Stimulated activated CD8-positive, alpha-beta memory T cell treated with anti-CD3 and anti-CD28 coated beads, Interleukin-15, amount 100 ng/mL, for 24 hours (primary cell): ENCODE results near the gene MYO7A.
A peak's percentile ranks its signal among the peaks of the same experiment; 100 is the strongest.

ENCODE experiments used
- DNase-seq: peaks from one replicate; pipeline ENCODE4 v3.0.0-alpha.2; 2020; ENCODE audit warnings: low read depth

Gene MYO7A

GRCh38 chr11:77187111-77187750 is 59.2 kb downstream of the MYO7A start:
- no peak for DNase-seq

- peak; percentile 37 for DNase-seq
Measured at GRCh38 chr11:77187776-77188632, 60.0 kb downstream of the MYO7A start.

GRCh38 chr11:77188633-77189491 is 60.8 kb downstream of the MYO7A start:
- DNase-seq, result no peak

GRCh38 chr11:77189588-77190210 is 61.7 kb downstream of the MYO7A start:
- DNase-seq, result no peak

GRCh38 chr11:77190331-77191075 is 62.5 kb downstream of the MYO7A start:
- DNase-seq, result no peak

GRCh38 chr11:77191429-77191822 is 63.4 kb downstream of the MYO7A start:
- no peak for DNase-seq

- DNase-seq, result no peak
Measured at GRCh38 chr11:77191823-77192495, 63.9 kb downstream of the MYO7A start.

GRCh38 chr11:77193167-77193566 is 65.1 kb downstream of the MYO7A start:
- no peak for DNase-seq

GRCh38 chr11:77193911-77194830 is 66.1 kb downstream of the MYO7A start:
- no peak for DNase-seq

GRCh38 chr11:77195071-77195755 is 67.2 kb downstream of the MYO7A start:
- DNase-seq, result no peak

GRCh38 chr11:77196961-77197360 is 68.9 kb downstream of the MYO7A start:
- no peak for DNase-seq

- DNase-seq, result no peak
Measured at GRCh38 chr11:77197626-77198320, 69.7 kb downstream of the MYO7A start.

- DNase-seq, result no peak
Measured at GRCh38 chr11:77198440-77198849, 70.4 kb downstream of the MYO7A start.

GRCh38 chr11:77199137-77199745 is 71.2 kb downstream of the MYO7A start:
- no peak for DNase-seq

GRCh38 chr11:77200351-77201268 is 72.6 kb downstream of the MYO7A start:
- DNase-seq, result no peak

GRCh38 chr11:77201370-77201769 is 73.3 kb downstream of the MYO7A start:
- no peak for DNase-seq
